ENCODE measurements around the gene ARHGEF37. TPM values are rescaled to one million over a fixed set of nuclear protein-coding genes. Genes with fewer than 3 reads are reported as not detected.

ARHGEF37 gene
- total RNA-seq, 1 donor from 2014 or later: 0.47 TPM

GRCh38 chr5:149645236-149645635 lies 63.9 kb downstream of the ARHGEF37 start:
- intact Hi-C loops (cut with micrococcal nuclease): no loop called here

DNA sequence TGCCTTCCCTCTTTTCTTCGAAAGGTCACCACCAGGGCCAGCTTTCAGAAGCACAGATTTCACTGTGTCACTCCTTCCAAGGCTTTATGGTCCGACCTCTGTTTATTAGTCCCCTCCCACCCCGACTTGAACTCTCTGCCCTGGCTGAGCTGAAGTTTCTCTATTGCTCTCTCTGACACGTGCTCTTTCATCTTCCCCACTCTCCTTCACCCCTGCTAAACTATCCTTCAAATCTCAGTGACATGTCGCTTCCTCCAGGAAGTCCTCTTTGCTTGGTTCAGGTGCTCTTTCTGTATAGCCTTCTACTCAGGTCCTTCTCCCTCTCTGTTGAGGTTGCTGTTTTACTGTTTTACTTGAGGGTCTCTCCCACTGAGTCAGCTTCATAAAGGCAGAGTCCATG lies 64.4 kb downstream of the ARHGEF37 start:
- intact Hi-C loops (cut with micrococcal nuclease): no loop called here

DNA sequence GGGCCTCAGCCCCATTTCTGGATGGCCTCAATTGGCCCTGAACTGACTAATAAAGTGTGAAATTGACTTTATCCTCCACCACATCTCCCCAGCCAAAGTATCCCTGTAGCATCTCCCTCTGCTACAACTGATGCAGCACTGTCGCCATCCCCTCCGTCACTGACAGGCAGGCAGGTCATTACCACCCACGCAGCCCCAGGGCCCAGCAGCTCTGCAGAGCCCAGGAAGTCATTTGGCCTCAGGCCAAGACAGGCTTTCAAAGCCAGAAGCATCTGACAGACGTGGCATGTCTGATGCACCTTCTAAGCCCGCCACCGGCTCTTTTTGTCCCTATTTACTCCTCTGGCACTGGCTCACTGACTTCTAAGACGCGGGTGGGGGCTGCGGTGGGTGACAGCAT lies 65.3 kb downstream of the ARHGEF37 start:
- intact Hi-C loops (cut with micrococcal nuclease): no loop called here

- intact Hi-C loops (cut with micrococcal nuclease): no loop called here
These were observed 66.0 kb downstream of the ARHGEF37 start for GRCh38 chr5:149647334-149647733.

GRCh38 chr5:149648464-149649393 lies 67.4 kb downstream of the ARHGEF37 start:
- intact Hi-C loops (cut with micrococcal nuclease): loop anchor here (2.0 kb wide), 1 partner anchor 76 kb away; no protein-coding TSS in a partner anchor

GRCh38 chr5:149649730-149650129 lies 68.4 kb downstream of the ARHGEF37 start:
- intact Hi-C loops (cut with micrococcal nuclease): loop anchor here (2.0 to 10.0 kb wide), 2 partner anchors 75 to 765 kb away; partner anchors contain the start of gene CD74

DNA sequence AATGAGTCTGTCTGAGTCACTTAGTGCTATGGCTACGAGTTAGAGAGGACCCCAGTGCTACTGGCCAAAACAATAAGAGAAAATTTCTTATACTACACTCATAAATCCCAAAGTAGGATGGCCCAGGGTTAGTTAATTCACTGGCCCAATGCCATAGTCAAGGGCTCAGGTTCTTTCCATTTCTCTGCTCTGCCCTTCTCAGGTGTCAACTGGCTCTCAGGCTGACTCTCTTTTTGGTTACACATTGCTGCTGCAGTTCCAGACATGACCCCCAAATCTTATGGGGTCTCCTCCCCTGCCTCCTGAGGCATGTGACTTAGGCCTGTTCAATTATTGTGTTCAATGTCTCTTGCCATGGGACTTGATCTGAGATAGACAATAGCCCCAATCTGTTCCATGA lies 70.4 kb downstream of the ARHGEF37 start:
- intact Hi-C loops (cut with micrococcal nuclease): loop anchor here (1.0 to 10.0 kb wide), 2 partner anchors 177 to 763 kb away; partner anchors contain the start of gene CD74

DNA sequence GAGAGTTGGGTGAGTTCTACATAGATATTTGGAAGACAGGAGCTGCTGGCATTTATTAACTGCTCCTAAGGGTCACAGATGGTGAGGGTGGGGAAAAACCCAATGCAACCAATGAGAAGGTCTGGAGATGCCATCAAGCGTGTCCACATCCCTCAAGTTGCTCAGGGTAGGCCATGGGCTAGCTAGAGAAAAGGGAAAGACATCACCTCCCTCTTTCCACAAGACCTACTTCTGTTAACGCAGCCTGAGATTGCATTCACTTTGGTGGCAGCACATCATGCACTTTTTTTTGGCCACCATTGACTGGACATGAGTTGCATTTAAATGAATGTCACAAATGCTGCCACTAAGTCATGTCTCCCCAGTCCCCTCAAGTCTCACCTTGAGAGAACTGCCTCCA lies 71.4 kb downstream of the ARHGEF37 start:
- intact Hi-C loops (cut with micrococcal nuclease): loop anchor here (1.0 to 10.0 kb wide), 2 partner anchors 176 to 762 kb away; partner anchors contain the start of gene CD74

- intact Hi-C loops (cut with micrococcal nuclease): loop anchor here (10.0 kb wide), 1 partner anchor 761 kb away; the partner anchor contains the start of gene CD74
These were observed 72.9 kb downstream of the ARHGEF37 start for GRCh38 chr5:149654231-149654630.

- intact Hi-C loops (cut with micrococcal nuclease): loop anchor here (10.0 kb wide), 1 partner anchor 760 kb away; the partner anchor contains the start of gene CD74
These were observed 73.7 kb downstream of the ARHGEF37 start for GRCh38 chr5:149654883-149655505.

- intact Hi-C loops (cut with micrococcal nuclease): loop anchor here (1.0 to 10.0 kb wide), 3 partner anchors 172 to 758 kb away; partner anchors contain the start of gene CD74
These were observed 75.4 kb downstream of the ARHGEF37 start for GRCh38 chr5:149656576-149657182.

GRCh38 chr5:149657324-149657723 lies 76.0 kb downstream of the ARHGEF37 start:
- intact Hi-C loops (cut with micrococcal nuclease): loop anchor here (10.0 kb wide), 1 partner anchor 757 kb away; the partner anchor contains the start of gene CD74

GRCh38 chr5:149658299-149658698 lies 77.0 kb downstream of the ARHGEF37 start:
- intact Hi-C loops (cut with micrococcal nuclease): loop anchor here (10.0 kb wide), 1 partner anchor 757 kb away; the partner anchor contains the start of gene CD74

GRCh38 chr5:149664083-149664482 lies 82.8 kb downstream of the ARHGEF37 start:
- intact Hi-C loops (cut with micrococcal nuclease): no loop called here

DNA sequence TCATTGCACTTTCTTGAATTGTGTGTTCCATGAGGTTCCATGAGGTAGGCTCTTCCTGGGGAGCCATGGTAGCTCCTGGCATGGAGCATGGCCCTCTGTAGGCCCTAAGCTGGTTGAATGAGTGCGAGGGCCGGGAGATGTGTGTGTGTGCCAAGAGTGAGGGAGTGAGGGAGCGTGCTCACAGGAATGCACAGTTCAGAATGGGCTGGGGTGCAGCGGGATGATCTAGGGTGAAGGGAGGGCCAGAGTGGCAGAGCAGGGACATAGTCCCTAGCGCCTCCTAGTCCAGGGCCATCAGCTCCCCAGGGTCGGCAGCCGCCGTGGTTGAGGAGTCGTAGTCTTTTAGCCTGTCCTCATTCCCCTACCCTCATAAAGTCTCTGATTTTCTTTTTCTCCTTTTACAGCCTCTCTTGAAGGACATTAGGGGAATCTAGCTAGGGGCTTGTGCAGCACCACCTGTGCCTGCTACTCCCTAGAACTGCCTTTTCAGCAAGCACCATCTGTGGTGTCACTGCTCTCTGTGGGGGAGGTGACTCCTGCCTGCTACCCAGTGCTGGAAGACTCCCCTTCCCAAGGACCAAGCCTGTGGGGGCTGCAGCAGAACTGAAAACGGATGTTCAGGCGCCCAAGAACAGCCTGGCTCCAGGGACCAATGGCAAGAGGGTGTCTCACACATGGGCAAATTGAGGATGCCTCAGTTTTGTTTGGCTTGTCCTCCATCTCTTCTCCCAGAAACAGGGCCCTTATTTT lies 83.5 kb downstream of the ARHGEF37 start:
- intact Hi-C loops (cut with micrococcal nuclease): no loop called here

- intact Hi-C loops (cut with micrococcal nuclease): no loop called here
These were observed 84.3 kb downstream of the ARHGEF37 start for GRCh38 chr5:149665416-149666175.

DNA sequence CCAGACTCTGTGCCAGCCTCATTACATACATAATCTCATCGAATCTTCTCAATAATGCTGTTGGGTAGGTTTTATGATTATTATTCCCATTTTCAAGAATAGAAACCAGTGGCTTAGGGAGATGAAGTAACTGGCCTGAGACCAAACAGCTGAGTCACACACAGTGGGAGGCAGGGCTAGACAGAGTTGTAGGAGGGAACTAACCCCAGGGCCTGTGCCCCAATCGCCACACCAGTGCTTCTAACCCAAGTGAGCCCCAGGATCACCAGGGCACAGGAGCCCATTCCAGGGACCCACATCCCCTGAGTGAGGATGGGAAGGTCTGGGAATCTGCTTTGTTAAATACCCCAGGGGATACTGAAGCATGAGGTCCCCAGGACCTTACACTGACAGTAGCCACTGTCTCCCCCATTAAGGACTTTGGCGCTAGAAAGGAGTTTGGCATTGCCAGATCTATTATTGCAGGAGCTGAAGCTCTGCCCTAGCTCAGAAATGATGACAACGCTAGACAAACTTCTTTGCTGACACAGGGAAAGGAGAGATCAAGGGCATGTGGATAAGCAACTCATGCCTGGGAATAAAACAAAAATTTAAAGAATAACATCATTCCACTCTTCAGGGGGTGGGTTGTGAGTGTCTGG lies 85.0 kb downstream of the ARHGEF37 start:
- intact Hi-C loops (cut with micrococcal nuclease): no loop called here

DNA sequence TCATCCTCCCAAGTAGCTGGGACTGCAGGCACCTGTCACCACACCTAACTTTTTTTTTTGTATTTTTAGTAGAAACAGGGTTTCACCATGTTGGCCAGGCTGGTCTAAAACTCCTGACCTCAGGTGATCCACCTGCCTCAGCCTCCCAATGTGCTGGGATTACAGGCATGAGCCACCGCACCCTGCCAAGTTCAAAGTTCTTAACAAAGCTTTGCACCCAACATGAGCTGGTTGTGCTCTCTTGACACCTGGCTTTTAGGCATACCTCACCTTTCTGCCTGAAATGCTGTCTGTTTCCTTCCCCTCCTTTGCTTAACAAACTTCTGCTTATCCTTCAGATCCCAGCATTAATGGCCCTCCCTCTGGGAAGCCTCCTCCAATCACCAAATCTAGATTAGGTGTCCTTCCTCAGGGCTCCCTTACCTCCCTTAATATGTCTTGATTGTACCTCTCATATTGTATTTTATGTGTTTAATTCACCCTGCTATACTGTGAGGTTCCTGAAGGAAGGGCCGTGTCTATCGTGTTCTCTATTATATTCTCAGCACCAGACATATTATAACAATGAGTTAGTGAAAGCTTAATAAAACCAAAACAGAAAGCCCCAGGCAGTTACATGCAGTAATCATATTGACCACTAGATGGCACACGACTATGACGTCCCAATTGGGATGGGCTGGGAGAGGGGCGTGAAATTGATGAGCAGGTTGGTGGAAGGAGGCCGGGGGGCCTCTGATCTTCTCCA lies 86.0 kb downstream of the ARHGEF37 start:
- intact Hi-C loops (cut with micrococcal nuclease): loop anchor here (1.0 kb wide), 3 partner anchors 63 to 323 kb away; partner anchors contain the start of gene PPARGC1B
